ENCODE measurements around the gene KTN1.

Gene KTN1

DNA sequence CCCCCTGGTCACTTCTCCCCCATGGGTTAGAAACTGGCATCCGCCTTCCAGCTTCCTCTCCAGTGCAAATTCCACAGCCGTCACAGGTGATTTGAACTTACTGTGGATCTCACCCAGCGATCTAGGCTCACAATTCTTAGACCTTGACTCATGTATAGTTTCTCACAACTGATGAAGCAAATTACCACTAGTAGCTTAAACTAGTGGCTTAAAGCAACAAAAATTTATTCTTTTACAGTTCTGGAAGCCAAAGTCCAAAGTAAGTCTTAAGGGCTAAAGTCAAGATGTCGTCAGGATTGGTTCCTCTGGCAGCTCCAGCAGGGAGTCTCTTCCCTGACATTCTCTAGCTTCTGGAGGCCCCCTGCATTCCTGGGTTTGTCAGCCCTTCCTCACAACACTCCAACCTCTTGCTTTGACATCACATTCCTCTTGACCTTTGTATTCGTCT lies 117.4 kb downstream of the KTN1 start:
- no peak overlapping the region for H3K4me3 ChIP-seq (replicated peaks in 1 of 2; ENCODE audit: low read depth in 2 of 2, low read length in 2 of 2)
- no peak for DNase-seq (ENCODE audit: low read depth in 2 of 2)

DNA sequence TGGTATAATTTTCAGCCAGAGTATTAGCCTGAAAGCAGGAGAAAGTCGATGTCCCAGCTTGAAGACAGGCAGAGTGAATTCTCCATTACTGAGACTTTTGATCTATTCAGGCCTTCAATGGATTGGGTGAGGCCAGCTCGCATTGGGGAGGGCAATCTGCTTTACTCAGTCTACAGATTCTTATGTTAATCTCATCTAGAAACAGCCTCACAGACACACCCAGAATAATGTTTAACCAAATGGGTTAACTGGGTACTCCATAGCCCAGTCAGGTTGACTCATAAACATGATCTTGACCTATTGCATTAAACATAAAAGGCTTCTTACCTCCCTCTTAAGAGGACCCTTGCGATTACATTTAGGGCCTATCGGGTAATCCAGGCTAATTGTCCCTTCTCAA lies 118.0 kb downstream of the KTN1 start:
- DNase-seq (ENCODE audit: low read depth in 2 of 2) = no peak
- no peak overlapping the region for H3K4me3 ChIP-seq (replicated peaks in 1 of 2; ENCODE audit: low read depth in 2 of 2, low read length in 2 of 2)
- TF ChIP-seq, protein P1, sequence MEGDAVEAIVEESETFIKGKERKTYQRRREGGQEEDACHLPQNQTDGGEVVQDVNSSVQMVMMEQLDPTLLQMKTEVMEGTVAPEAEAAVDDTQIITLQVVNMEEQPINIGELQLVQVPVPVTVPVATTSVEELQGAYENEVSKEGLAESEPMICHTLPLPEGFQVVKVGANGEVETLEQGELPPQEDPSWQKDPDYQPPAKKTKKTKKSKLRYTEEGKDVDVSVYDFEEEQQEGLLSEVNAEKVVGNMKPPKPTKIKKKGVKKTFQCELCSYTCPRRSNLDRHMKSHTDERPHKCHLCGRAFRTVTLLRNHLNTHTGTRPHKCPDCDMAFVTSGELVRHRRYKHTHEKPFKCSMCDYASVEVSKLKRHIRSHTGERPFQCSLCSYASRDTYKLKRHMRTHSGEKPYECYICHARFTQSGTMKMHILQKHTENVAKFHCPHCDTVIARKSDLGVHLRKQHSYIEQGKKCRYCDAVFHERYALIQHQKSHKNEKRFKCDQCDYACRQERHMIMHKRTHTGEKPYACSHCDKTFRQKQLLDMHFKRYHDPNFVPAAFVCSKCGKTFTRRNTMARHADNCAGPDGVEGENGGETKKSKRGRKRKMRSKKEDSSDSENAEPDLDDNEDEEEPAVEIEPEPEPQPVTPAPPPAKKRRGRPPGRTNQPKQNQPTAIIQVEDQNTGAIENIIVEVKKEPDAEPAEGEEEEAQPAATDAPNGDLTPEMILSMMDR (IDR thresholded peaks at IDR 0.05; ENCODE audit: low read depth, low read length) = no peak

More for the DNA sequence above, 117.4 kb downstream of the KTN1 start:
- TF ChIP-seq, protein P1 (IDR thresholded peaks at IDR 0.05; ENCODE audit: low read depth, low read length) = no peak

DNA sequence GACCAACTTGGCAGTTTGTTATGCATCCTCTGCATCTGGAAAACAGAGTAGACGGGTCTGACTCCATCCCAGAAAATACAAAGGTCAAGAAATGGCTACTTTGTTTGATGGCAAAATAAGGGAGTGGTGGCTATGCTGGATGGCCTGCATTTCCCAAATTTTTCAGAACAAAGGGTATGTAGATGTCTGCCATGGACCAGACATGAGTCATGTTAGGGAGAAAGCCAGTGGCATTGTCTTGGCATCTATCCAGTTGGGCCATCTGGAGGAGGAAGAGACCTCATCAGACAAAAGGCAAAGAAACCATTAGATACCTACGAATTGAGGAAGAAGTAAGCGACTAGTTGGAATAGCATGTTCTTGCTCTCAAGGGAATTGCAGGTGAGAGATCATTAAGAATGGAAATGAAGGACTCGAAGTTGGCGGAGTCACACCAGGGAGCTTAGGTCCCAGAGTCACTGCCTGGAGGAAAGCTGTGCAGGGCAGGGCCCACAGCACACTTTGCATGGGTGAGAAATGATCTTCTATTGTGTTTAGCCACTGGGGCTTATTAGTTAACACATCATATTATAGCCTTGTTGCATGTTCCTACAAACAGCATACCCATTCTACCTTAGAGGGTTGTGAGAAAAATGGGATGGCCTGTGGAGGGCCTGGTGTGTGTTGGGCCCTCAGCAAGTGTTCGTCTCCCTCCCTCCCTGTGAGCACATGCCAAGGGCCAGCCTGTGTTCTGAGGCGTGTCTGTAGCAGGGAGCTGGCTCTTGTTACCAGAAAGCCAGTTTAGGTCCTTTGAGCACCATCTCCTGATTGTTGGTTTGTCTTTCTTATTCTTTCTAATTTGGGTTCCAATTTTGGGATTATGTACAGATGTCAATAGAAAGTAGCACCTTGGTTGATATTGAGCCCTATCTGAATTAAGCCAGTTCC lies 119.4 kb downstream of the KTN1 start:
- TF ChIP-seq, protein P1 (IDR thresholded peaks at IDR 0.05; ENCODE audit: low read depth, low read length) = no peak
- DNase-seq (ENCODE audit: low read depth in 2 of 2) = peak; percentile 70 to 91
- H3K4me3 ChIP-seq (replicated peaks in 1 of 2; ENCODE audit: low read depth in 2 of 2, low read length in 2 of 2) = no peak overlapping the region

DNA sequence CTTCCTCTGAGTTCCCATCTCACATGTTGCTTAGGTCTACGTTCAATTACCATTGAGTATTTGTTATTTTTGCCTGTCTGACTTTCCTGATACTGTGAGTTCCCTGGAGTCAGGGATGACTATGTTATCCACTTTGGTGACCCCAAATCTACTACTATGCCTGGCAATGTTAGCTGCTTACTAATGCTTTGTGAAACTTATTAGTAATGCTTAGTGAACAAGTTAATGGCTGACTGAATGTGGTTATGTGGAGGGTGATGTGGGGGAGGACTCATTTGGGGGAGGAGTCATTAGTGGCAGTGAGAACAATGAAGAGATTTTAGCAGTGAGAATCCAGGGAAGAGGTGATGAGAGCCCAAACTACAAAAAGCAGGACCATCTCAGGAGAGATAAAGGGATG lies 121.6 kb downstream of the KTN1 start:
- DNase-seq (ENCODE audit: low read depth in 2 of 2) = peak in 1 of 2 donors; percentile 69
- TF ChIP-seq, protein P1 (IDR thresholded peaks at IDR 0.05; ENCODE audit: low read depth, low read length) = no peak
- no peak overlapping the region for H3K4me3 ChIP-seq (replicated peaks in 1 of 2; ENCODE audit: low read depth in 2 of 2, low read length in 2 of 2)

DNA sequence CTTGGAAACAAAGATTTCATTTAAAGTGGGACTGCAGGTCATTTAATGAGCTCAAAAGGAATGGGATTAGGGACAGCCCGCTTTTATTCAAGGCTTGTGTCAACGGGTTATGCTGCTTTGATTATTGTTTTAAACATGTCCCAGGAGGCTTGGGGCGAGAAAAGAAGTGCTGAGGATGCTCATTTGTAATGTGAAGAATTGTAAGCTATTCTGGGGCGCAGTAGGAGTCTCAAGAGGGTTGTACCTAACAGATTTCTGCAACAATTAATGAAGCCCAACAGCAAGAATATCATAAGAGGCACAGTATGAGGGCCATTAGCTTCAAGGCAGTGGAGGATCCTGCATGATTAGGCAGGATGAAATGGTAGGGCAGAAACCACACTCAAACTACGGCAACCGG lies 122.5 kb downstream of the KTN1 start:
- H3K4me3 ChIP-seq (replicated peaks in 1 of 2; ENCODE audit: low read depth in 2 of 2, low read length in 2 of 2) = no peak overlapping the region
- TF ChIP-seq, protein P1 (IDR thresholded peaks at IDR 0.05; ENCODE audit: low read depth, low read length) = no peak
- no peak for DNase-seq (ENCODE audit: low read depth in 2 of 2)

DNA sequence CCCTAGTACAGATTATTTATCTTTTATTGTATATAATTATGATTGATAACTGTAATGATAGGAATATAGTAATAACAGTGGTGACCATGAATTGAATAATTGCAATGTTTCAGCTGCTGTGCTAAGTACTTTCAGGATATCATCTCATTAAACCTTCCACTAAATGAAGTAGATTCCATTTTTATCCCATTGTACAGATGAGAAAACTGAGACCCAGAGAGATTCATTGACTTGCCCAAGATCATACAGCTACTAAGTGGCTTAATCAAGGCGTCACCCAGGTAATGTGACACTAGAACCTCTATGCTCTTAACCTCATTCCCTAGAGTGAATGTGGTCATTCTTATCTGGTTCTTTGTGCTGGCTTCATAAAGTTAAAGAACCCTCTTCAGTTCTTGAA lies 124.6 kb downstream of the KTN1 start:
- H3K4me3 ChIP-seq (replicated peaks in 1 of 2; ENCODE audit: low read depth in 2 of 2, low read length in 2 of 2) = no peak overlapping the region
- TF ChIP-seq, protein P1 (IDR thresholded peaks at IDR 0.05; ENCODE audit: low read depth, low read length) = no peak
- DNase-seq (ENCODE audit: low read depth in 2 of 2) = no peak
